HG03571 (cell line): Measurements from ENCODE around the gene TBATA.

Experiments used
- ATAC-seq: cut with Tn5 transposase; IDR thresholded peaks from one replicate; pipeline ENCODE4 v1.9.1; 2021; ENCODE audit not compliant: unreplicated experiment

Gene TBATA

GRCh38 chr10:70809011-70809611 is 23.9 kb upstream of the TBATA start:
- ATAC-seq: no peak

- ATAC-seq: no peak
Observed at GRCh38 chr10:70807556-70807955, 22.4 kb upstream of the TBATA start.

DNA sequence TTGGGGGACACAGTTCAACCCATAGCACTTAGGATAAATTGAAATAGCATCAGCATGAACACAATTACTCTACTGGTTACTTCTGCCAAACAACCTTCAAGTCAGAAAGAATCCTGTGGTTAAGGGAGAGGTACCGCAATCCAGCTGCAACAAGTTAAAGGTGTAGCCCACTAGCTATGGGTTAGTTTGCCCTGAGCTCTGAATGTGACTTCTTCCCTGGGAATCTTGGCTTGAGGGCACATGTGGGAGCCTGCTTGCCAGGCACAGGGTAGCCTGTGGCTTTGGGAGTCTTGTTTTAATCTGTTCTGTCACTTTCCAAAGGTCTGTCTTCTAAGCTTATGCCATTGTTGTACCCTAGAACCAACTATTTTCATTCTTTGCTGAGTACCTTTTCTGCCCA is 21.7 kb upstream of the TBATA start:
- no peak for ATAC-seq

GRCh38 chr10:70805619-70806215 is 20.5 kb upstream of the TBATA start:
- no peak for ATAC-seq

DNA sequence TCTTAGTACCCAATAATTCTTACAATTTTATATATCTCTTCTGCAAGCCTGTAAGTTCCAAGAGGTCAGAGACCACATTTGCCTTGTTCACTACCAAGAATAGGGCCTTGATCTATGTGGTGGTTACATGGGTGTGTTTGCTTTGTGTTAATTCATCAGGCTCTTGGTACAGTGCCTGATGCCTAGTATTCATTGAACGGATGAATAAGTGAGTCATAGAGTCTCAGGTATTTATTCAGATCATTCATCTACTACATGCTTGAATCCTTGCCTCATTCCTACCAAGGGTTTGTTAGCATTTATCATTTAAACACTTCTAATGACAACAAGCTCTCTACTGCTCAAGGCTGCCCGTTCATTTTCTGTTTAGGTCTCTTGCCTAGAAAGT is 19.2 kb upstream of the TBATA start:
- no peak for ATAC-seq

DNA sequence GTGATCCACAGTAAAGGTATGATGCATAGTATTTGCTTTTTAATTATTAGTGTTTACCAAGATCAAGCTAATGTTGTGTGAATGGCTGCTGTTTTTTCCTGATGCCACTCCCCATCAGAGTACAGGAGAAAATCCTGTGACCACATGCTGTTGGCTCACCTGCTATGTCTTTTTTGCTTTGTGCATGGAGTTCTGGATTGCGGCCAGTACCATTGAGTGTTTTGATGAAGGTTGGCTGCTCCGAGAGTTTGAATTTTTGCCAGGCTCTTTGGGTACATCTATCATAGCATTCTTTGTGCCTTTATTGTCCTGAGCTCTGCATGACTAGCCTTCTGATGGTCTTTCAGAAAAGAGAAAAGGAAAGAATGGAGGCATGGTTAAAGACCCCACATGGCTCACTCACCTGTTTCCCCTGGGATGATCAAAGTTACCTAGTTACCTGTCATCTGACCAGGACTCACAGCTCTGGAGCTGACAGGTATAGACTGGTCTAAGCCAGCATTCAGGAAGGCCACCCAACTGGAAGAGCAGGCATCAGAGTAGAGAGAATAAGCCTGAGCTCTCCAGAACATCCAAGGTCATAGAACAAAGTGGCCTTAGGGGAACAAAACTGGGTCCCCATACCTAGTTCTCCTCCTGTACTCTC is 18.7 kb upstream of the TBATA start:
- ATAC-seq: no peak

DNA sequence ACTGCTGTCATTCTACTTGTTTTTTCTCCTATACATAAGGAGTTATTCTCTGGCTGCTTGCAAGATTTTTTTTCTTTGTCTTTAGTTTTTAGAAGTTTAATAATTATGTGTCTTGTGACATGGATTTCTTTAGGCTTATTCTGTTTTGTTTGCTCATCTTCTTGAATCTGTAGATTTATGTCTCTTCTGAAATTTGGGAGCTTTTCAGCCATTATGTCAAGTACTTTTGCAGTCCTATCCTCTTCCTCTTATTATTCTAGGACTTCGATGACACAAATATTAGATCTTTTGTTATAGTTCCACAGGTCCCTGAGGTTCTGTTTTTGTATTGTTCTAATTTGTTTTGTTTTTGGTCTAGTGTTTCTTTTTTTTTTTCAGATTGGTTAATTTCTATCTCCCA is 16.7 kb upstream of the TBATA start:
- no peak for ATAC-seq

DNA sequence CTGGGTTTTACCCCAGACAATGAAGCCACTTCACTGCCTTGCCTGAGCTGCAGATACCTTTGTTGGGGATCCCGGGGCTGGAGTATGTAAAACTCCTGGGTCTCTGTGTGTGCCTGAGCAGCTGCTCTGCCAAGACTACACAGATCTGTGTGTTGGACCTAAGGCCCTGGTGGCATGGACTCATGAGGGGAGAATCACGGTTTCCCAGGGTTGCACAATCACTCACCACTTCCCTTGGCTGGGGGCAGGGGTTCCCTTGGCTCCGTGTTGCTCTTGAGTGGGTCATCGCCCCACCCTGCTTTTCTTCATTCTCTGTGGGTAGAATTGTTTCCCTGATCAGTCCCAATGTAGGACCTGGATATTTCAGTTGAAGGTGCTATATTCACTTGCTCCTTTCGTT is 13.9 kb upstream of the TBATA start:
- ATAC-seq: no peak

GRCh38 chr10:70797840-70798239 is 12.7 kb upstream of the TBATA start:
- ATAC-seq: no peak

DNA sequence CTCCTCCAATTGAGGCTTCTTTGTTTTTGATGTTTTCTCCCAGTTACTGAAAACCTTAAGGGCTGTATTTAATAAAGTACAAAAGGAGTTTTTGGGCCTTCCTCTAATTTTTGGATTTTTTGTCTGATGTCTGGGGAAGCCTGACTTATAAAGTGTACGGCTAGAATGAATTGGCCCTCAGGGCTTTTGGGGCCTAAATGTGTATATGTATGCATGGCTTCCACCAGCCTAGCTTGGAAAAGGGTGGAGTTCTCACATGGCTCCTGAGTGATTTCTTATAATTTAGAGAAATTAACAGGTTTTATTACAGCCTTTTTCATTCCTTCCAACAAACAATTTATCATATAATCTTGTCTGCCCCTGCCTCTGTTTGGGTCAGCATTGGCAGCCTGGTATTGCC is 10.4 kb upstream of the TBATA start:
- ATAC-seq: no peak

DNA sequence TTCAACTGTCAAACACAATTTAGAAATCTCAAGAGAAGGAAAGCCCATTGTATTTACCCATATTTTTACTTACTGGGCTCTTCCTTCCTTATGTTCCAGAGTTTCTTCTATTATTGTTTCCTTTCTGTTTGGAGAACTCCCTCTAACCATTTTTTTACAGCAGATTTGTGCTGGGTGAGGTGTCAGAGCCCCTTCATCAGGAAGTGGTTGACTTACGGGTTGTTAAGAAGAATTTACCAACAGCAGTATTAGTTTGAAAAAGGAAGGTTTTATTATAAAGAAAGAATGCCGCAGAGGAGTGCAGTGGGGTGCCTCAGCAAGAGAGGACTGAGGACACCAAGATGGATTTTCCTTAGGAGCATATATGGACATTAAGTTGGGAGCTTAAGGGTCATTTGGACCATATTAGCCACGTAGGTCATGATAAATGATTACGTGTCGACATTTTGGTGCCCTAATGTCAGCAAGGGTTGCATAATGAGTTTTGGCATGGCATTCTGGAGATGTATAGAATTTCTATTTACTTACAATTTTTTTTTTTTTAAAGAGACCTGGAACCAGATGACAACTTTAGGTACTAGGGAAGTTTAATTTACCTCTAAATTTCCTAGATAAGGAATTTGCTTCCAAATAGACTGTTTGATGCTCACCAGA is 6.3 kb upstream of the TBATA start:
- no peak for ATAC-seq

DNA sequence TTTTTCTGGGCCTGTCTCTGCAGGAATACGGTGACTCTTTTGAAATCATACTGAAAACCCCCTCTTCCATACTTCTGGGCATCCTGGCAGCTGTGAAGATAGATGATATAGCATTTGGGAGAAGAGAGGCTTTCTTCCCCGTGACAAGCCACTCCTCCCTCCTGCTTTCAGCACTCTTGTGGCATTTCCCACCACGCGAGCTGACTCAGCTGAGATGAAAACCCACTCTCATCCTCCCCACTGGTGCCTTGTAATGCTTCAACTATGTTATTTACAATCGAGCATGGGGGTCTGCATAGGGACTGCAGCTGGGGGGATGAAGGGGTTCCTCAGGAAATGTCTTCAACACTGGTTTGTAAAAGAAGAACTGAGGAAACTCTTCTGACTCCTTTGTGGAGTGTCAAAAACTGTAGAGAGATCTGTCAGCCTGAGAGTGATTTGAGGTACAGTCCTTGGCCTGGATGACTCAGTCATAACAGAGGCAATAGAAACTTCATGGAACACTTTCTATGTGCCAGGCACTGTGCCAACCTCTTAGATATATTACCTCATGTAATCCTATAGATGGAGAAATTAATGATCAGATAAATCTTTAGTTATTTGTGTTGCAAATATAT is 1.7 kb upstream of the TBATA start:
- ATAC-seq: no peak

- ATAC-seq: no peak
Observed at GRCh38 chr10:70784471-70784870, 706 bp downstream of the TBATA start.

DNA sequence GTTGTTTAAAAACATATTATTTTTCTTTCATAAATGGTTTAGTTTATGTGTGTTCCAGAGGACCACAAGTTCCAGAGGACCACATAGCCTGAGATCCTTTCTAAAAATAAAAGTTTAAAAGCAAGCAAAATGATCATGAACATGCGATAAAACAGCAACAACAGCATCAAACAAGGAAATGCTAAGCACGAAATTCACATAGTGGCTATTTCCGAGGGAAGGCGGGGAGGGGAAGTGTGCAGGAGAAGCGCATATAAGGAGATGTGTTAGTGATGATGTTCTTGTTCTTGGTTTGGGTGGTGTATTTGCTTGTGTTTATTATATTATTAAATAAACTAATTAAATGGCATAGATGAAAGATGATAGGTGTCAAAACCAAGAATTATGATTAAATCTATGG is 1.2 kb downstream of the TBATA start:
- no peak for ATAC-seq

DNA sequence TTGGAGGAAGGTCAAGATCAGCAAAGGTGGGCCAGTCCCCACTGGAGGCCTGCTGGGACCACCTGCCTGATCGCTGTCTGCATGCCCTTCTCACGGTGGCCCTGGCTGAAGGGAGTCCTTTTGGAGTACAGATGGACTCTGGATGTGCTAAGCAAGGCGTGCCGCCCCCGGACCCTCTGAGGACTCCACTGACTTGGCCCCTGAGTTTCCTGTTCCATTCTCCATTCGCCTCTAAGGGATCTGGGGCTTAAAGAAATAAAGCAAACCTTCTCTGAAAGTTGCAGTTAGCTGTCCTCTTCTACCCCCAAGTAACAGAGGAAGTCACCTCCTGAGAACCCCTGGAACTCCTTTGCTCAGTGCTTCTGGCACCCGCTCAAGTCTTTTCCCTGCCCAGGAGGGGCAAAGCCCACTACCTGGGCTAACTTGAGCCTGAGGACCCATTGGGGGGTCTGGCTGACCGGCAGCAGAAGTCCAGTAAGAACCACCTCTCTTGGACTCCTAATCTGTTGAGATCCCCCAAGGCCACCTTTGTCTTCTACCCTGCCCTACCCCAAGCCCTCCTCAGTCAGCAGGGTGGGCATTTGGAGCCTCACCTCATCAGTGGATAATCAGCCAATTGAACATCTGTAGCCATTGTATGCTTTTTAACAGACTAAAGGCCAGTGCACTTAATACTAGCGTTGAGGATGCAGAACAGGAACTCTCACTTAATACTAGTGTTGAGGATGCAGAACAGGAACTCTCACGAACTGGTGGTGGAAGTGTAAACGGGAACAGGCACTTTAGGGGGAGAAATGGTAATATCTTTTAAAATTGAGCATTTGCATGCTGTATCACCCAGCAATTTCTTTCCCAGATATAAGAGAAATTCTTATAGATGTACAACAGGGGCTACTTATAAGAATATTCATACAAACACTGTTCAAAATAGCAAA is 2.2 kb downstream of the TBATA start:
- no peak for ATAC-seq

- no peak for ATAC-seq
Observed at GRCh38 chr10:70782086-70782745, 3.0 kb downstream of the TBATA start.

- ATAC-seq: no peak
Observed at GRCh38 chr10:70781461-70782051, 3.6 kb downstream of the TBATA start.

GRCh38 chr10:70780772-70781171 is 4.4 kb downstream of the TBATA start:
- ATAC-seq: no peak

DNA sequence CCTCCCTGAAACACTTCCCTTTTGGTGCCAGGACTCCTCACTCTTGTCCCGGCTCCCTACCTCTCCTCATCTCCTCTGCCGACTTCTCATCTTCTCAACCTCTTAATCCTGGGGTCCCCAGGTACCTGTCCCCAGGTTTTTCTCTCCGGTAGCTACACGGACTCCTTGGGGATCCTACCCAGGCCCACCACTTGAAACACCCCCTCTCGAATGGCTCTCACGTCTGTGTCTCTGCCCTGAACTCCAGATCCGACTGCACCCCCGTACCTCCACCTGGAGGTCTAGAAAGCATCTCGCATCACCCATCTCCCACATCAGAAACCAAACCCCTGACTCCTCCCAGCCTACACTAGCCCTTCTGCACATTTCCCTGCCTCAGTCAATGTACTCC is 4.8 kb downstream of the TBATA start:
- no peak for ATAC-seq
